Esophagus squamous epithelium (tissue), 4 donors: ENCODE data around the gene SUPT4H1.

ENCODE experiments used
- POLR2A ChIP-seq, 4 donors: fragments of 450-650 bp; IDR thresholded peaks; one replicate each; pipeline ENCODE4 v1.6.1; 2017; ENCODE audit warnings: antibody characterized with exemption in 4 of 4, mild to moderate bottlenecking in 4 of 4, moderate library complexity in 3 of 4
- TF ChIP-seq, protein P1 (sequence below), 6 experiments: fragments of 450-650 bp in 4 of 6; fragments of 200-600 bp in 2 of 6; sonication (generic) in 2 of 6; IDR thresholded peaks; one replicate each; pipeline ENCODE4 v1.5.1; 2016 to 2019; ENCODE audit warnings: antibody characterized with exemption in 6 of 6, mild to moderate bottlenecking in 4 of 6, moderate library complexity in 4 of 6

DNA sequence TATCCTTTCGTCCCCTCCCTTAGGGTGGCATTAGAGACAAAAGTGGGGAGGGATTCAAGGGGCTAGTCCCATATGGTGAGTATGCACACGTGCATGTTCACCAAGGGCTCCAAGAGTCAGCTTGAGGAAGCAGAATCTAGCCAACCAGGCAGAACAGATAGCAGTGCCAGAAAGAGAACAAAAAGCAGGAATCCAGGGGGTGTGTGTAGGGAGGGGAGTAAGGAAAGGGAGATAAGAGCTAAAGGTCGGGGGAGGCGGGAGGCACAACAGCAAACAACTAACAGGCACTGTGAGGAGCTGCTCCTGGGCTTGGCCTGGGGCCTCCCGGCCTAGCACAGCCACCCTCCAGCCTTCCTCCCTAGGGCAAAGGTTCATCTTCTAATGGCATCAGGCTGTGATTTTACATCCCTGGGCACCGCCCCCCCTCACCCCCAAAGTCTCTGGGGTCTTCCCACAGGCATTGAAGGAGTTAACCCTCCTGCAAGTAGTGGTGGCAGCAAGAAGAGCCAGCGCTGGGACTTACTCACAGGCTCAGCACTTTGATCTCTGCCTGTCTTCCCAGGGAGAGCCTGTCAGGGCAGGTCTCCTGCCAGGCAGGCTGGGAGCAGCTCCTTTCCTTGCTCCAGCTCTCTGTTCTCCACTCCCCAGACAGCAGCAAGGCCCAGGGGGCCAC, 12.4 kb upstream of the SUPT4H1 start:
- TF ChIP-seq, protein P1, sequence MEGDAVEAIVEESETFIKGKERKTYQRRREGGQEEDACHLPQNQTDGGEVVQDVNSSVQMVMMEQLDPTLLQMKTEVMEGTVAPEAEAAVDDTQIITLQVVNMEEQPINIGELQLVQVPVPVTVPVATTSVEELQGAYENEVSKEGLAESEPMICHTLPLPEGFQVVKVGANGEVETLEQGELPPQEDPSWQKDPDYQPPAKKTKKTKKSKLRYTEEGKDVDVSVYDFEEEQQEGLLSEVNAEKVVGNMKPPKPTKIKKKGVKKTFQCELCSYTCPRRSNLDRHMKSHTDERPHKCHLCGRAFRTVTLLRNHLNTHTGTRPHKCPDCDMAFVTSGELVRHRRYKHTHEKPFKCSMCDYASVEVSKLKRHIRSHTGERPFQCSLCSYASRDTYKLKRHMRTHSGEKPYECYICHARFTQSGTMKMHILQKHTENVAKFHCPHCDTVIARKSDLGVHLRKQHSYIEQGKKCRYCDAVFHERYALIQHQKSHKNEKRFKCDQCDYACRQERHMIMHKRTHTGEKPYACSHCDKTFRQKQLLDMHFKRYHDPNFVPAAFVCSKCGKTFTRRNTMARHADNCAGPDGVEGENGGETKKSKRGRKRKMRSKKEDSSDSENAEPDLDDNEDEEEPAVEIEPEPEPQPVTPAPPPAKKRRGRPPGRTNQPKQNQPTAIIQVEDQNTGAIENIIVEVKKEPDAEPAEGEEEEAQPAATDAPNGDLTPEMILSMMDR (IDR thresholded peaks at IDR 0.05): no peak
- TF ChIP-seq POLR2A (IDR thresholded peaks at IDR 0.05): no peak
